ENCODE measurements around the gene CYP27A1.

DNA sequence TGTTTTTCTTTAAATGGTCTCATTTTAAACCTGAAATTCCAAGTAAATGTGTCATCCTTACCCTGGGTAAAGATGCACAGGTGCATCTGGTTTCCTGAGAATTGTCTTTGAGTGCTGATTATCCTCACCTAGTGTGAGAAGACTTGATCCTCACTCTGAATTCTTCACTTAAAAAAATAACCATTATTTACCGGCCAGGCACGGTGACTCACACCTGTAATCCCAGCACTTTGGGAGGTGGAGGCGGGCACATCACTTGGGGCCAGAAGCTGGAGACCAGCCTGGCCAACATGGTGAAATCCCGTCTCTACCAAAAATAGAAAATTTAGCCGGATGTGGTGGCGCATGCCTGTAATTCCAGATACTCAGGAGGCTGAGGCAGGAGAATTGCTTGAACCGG lies 67.8 kb downstream of the CYP27A1 start:
- TF ChIP-seq, protein P1, sequence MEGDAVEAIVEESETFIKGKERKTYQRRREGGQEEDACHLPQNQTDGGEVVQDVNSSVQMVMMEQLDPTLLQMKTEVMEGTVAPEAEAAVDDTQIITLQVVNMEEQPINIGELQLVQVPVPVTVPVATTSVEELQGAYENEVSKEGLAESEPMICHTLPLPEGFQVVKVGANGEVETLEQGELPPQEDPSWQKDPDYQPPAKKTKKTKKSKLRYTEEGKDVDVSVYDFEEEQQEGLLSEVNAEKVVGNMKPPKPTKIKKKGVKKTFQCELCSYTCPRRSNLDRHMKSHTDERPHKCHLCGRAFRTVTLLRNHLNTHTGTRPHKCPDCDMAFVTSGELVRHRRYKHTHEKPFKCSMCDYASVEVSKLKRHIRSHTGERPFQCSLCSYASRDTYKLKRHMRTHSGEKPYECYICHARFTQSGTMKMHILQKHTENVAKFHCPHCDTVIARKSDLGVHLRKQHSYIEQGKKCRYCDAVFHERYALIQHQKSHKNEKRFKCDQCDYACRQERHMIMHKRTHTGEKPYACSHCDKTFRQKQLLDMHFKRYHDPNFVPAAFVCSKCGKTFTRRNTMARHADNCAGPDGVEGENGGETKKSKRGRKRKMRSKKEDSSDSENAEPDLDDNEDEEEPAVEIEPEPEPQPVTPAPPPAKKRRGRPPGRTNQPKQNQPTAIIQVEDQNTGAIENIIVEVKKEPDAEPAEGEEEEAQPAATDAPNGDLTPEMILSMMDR (IDR thresholded peaks at IDR 0.05) = no peak
- no peak for TF ChIP-seq POLR2A (IDR thresholded peaks at IDR 0.05)
